Ovary (tissue), 3 donors: ENCODE data around the gene ADAM33.

ENCODE experiments used
- EP300 ChIP-seq: sonication (generic); formaldehyde crosslinking; IDR thresholded peaks from one replicate; pipeline ENCODE4 v1.6.1; 2017; ENCODE audit warnings: antibody characterized with exemption
- POLR2A ChIP-seq: fragments of 450-650 bp; IDR thresholded peaks from one replicate; pipeline ENCODE4 v1.6.1; 2017; ENCODE audit warnings: antibody characterized with exemption, mild to moderate bottlenecking, moderate library complexity
- TF ChIP-seq, protein P1 (sequence below), 3 donors: fragments of 450-650 bp in 2 of 3; fragments of 200-600 bp in 1 of 3; IDR thresholded peaks; one replicate each; pipeline versions ENCODE4 v1.5.1 to v1.8.0; 2016 to 2022; ENCODE audit warnings: antibody characterized with exemption in 3 of 3, mild to moderate bottlenecking in 1 of 3
- donor health status: DM: no; HTN: no; CAD: no.

DNA sequence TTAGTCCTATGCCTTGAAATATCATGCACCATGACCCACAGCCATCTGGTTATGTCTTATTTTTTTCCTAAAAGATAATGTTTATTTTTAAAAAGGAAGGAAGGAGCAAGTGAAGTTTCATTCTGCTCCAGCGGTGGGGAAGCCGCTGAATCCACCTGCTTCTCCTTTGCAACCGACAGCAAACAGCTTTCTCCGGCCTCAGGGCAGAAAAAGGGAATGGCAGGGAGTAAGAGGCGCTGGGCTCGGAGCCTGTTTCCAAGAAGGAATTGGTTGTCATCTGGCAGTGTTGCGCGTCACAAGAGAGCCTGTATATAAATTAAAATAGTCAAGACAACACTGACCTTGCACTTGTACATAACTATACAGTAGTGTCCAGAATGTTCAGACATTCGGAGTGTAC, 32.9 kb downstream of the ADAM33 start:
- TF ChIP-seq, protein P1, sequence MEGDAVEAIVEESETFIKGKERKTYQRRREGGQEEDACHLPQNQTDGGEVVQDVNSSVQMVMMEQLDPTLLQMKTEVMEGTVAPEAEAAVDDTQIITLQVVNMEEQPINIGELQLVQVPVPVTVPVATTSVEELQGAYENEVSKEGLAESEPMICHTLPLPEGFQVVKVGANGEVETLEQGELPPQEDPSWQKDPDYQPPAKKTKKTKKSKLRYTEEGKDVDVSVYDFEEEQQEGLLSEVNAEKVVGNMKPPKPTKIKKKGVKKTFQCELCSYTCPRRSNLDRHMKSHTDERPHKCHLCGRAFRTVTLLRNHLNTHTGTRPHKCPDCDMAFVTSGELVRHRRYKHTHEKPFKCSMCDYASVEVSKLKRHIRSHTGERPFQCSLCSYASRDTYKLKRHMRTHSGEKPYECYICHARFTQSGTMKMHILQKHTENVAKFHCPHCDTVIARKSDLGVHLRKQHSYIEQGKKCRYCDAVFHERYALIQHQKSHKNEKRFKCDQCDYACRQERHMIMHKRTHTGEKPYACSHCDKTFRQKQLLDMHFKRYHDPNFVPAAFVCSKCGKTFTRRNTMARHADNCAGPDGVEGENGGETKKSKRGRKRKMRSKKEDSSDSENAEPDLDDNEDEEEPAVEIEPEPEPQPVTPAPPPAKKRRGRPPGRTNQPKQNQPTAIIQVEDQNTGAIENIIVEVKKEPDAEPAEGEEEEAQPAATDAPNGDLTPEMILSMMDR (IDR thresholded peaks at IDR 0.05) = no peak
- TF ChIP-seq POLR2A (no peak), EP300 (no peak)
